ENCODE results near the gene TMBIM4.

GRCh38 chr12:66170606-66171005 lies 810 bp upstream of the TMBIM4 start:
- TF ChIP-seq CTCF (IDR thresholded peaks at IDR 0.05 in 4 of 5, conservative IDR thresholded peaks at IDR 0.05 in 1 of 5) (no peak), POLR2A (IDR thresholded peaks at IDR 0.05) (no peak)

All from gastrocnemius medialis (tissue), 4 donors.